HepG2 (cell line): ENCODE data around the gene TTC6. TPM values are rescaled to one million over a fixed set of nuclear protein-coding genes. Genes with fewer than 3 reads are reported as not detected.
A peak's percentile ranks its signal among the peaks of the same experiment; 100 is the strongest.

ENCODE experiments used
- NFAT5 ChIP-seq: sonication (generic); formaldehyde crosslinking; IDR thresholded peaks from 2 replicates; pipeline ENCODE4 v1.4.0; 2020; ENCODE audit warnings: missing genetic modification reagents
- ZNF335 ChIP-seq: sonication (generic); formaldehyde crosslinking; IDR thresholded peaks from 2 replicates; pipeline ENCODE4 v1.4.0; 2020; ENCODE audit warnings: missing genetic modification reagents
- ZNF382 ChIP-seq: sonication (generic); formaldehyde crosslinking; IDR thresholded peaks from 2 replicates; pipeline ENCODE4 v1.5.0; 2020; ENCODE audit warnings: missing genetic modification reagents, mild to moderate bottlenecking, borderline replicate concordance
- ZNF383 ChIP-seq: sonication (generic); formaldehyde crosslinking; IDR thresholded peaks from 2 replicates; pipeline ENCODE4 v1.4.0; 2020; ENCODE audit warnings: missing genetic modification reagents, mild to moderate bottlenecking, borderline replicate concordance
- ZNF678 ChIP-seq: sonication (generic); formaldehyde crosslinking; IDR thresholded peaks from 2 replicates; pipeline ENCODE4 v1.4.0; 2020; ENCODE audit warnings: mild to moderate bottlenecking, missing genetic modification reagents
- ZNF704 ChIP-seq: sonication (generic); formaldehyde crosslinking; IDR thresholded peaks from 2 replicates; pipeline ENCODE4 v1.8.1; 2023; ENCODE audit warnings: mild to moderate bottlenecking, inconsistent platforms, moderate library complexity, missing genetic modification reagents, borderline replicate concordance
- polyA plus RNA-seq, 8 experiments: library from polyadenylated mRNA; depleted of rRNA in 3 of 8; stranded (reverse) in 7 of 8; unstranded in 1 of 8; fragments of >200 nt; fragmentation: Illumina TruSeq in 4 of 8; extraction: Trizol in 4 of 8; gene quantifications; 2 replicates each; pipeline versions ENCODE4 v1.2.1 to v1.2.3, GENCODE V29; 2011 to 2016; ENCODE audit warnings: low read depth in 4 of 8, missing spikeins in 1 of 8, mixed read lengths in 1 of 8; ENCODE audit not compliant: insufficient read depth in 1 of 8
- total RNA-seq, 5 experiments: library from RNA; depleted of rRNA; stranded (reverse); fragments of >200 nt; fragmentation: Illumina TruSeq; extraction: Trizol; gene quantifications; 2 replicates each; pipeline ENCODE4 v1.2.3, GENCODE V29; 2016; ENCODE audit warnings: low read depth in 1 of 5
- TF ChIP-seq, protein P1 (sequence below): sonication (generic); formaldehyde crosslinking; IDR thresholded peaks from 2 replicates; pipeline ENCODE4 v1.4.0; 2020; ENCODE audit warnings: mild to moderate bottlenecking, missing genetic modification reagents
- TF ChIP-seq, protein P2 (sequence below): IDR thresholded peaks from 2 replicates; pipeline ENCODE4 v1.6.1; 2016; ENCODE audit warnings: low read depth, control low read depth
- TF ChIP-seq, protein P3 (sequence below): sonication (generic); formaldehyde crosslinking; IDR thresholded peaks from 2 replicates; pipeline ENCODE4 v1.5.0; 2020; ENCODE audit warnings: mild to moderate bottlenecking, missing genetic modification reagents, borderline replicate concordance

The TTC6 gene
- total and polyA plus RNA-seq, 2 of the 13 experiments (the other 11 are each of a cell fraction or from before 2014, with no cell fraction given): 9.3 to 27.4 TPM

DNA sequence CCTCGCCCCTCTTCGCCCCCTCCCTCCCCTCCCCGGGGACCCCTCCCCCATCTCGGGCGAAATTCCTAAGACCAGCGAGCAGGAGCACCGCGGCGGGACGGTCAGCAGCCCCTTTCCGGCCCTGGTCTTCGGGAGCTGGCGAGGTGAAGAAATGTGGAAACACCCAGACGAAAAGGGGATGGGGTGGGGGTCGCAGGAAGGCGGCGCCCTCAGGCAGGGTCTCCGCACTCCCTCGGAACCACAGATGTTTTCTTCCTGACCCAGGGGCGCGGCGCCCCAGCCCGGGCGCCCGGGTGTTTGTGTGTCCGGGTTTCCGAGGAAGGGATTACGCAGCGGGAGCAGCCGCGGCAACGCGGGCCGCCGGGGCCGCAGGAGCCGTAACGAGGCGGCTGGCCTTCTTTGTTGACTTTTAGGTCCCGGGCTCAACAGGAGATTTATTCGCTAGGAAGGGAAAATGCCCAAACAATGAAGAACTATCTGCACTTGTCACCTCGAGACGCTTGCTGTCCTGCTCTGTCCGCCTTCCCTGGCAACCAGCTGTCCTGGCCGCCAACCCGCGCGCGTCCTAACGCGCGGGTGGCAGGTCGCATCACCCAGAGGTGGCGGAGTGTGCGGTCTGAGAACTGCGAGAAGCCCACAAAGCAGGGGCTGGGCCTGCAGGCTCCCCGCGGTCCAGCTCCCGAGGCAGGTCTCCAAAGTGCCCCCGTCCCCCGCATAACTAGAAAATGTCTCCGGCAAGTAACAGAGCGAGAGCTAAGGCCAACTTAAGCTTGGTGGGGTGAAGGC, 7.4 kb upstream of the TTC6 start (continued):
- TF ChIP-seq ZNF704 (CRISPR knock-in tag) (peak; percentile 52; the same call in 1 of the 2 replicates), NFAT5 (CRISPR knock-in tag) (peak; percentile 82), ZNF383 (CRISPR knock-in tag) (peak; percentile 8; the same call in 1 of the 2 replicates), ZNF382 (CRISPR knock-in tag) (no peak), ZNF678 (no peak; the same call in 1 of the 2 replicates), ZNF335 (no peak)
- TF ChIP-seq, protein P1, sequence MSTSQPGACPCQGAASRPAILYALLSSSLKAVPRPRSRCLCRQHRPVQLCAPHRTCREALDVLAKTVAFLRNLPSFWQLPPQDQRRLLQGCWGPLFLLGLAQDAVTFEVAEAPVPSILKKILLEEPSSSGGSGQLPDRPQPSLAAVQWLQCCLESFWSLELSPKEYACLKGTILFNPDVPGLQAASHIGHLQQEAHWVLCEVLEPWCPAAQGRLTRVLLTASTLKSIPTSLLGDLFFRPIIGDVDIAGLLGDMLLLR: peak; percentile 64; the same call in 1 of the 2 replicates
- TF ChIP-seq, protein P2, sequence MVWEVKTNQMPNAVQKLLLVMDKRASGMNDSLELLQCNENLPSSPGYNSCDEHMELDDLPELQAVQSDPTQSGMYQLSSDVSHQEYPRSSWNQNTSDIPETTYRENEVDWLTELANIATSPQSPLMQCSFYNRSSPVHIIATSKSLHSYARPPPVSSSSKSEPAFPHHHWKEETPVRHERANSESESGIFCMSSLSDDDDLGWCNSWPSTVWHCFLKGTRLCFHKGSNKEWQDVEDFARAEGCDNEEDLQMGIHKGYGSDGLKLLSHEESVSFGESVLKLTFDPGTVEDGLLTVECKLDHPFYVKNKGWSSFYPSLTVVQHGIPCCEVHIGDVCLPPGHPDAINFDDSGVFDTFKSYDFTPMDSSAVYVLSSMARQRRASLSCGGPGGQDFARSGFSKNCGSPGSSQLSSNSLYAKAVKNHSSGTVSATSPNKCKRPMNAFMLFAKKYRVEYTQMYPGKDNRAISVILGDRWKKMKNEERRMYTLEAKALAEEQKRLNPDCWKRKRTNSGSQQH (CRISPR knock-in tag): peak; percentile 84; the same call in 1 of the 2 replicates
- TF ChIP-seq, protein P3, sequence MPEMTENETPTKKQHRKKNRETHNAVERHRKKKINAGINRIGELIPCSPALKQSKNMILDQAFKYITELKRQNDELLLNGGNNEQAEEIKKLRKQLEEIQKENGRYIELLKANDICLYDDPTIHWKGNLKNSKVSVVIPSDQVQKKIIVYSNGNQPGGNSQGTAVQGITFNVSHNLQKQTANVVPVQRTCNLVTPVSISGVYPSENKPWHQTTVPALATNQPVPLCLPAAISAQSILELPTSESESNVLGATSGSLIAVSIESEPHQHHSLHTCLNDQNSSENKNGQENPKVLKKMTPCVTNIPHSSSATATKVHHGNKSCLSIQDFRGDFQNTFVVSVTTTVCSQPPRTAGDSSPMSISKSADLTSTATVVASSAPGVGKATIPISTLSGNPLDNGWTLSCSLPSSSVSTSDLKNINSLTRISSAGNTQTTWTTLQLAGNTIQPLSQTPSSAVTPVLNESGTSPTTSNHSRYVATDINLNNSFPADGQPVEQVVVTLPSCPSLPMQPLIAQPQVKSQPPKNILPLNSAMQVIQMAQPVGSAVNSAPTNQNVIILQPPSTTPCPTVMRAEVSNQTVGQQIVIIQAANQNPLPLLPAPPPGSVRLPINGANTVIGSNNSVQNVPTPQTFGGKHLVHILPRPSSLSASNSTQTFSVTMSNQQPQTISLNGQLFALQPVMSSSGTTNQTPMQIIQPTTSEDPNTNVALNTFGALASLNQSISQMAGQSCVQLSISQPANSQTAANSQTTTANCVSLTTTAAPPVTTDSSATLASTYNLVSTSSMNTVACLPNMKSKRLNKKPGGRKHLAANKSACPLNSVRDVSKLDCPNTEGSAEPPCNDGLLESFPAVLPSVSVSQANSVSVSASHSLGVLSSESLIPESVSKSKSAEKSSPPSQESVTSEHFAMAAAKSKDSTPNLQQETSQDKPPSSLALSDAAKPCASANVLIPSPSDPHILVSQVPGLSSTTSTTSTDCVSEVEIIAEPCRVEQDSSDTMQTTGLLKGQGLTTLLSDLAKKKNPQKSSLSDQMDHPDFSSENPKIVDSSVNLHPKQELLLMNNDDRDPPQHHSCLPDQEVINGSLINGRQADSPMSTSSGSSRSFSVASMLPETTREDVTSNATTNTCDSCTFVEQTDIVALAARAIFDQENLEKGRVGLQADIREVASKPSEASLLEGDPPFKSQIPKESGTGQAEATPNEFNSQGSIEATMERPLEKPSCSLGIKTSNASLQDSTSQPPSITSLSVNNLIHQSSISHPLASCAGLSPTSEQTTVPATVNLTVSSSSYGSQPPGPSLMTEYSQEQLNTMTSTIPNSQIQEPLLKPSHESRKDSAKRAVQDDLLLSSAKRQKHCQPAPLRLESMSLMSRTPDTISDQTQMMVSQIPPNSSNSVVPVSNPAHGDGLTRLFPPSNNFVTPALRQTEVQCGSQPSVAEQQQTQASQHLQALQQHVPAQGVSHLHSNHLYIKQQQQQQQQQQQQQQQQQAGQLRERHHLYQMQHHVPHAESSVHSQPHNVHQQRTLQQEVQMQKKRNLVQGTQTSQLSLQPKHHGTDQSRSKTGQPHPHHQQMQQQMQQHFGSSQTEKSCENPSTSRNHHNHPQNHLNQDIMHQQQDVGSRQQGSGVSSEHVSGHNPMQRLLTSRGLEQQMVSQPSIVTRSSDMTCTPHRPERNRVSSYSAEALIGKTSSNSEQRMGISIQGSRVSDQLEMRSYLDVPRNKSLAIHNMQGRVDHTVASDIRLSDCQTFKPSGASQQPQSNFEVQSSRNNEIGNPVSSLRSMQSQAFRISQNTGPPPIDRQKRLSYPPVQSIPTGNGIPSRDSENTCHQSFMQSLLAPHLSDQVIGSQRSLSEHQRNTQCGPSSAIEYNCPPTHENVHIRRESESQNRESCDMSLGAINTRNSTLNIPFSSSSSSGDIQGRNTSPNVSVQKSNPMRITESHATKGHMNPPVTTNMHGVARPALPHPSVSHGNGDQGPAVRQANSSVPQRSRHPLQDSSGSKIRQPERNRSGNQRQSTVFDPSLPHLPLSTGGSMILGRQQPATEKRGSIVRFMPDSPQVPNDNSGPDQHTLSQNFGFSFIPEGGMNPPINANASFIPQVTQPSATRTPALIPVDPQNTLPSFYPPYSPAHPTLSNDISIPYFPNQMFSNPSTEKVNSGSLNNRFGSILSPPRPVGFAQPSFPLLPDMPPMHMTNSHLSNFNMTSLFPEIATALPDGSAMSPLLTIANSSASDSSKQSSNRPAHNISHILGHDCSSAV (CRISPR knock-in tag): no peak
